Stimulated activated CD8-positive, alpha-beta memory T cell treated with anti-CD3 and anti-CD28 coated beads, Interleukin-7, amount 100 ng/mL, for 4 hours (primary cell): Measurements from ENCODE around the gene ZNF883.

Source experiments
- DNase-seq, 2 donors: peaks; one replicate each; pipeline ENCODE4 v3.0.0-alpha.2; 2020; ENCODE audit warnings: low read depth in 2 of 2

The ZNF883 gene

GRCh38 chr9:112917987-112918362 is 94.0 kb downstream of the ZNF883 start:
- no peak for DNase-seq

GRCh38 chr9:112917047-112917986 is 94.7 kb downstream of the ZNF883 start:
- DNase-seq, result no peak

GRCh38 chr9:112914524-112914923 is 97.5 kb downstream of the ZNF883 start:
- DNase-seq, result no peak

GRCh38 chr9:112913326-112913725 is 98.7 kb downstream of the ZNF883 start:
- DNase-seq, result no peak

GRCh38 chr9:112912636-112913035 is 99.4 kb downstream of the ZNF883 start:
- DNase-seq, result no peak

- no peak for DNase-seq
Observed at GRCh38 chr9:112911736-112912135, 100.3 kb downstream of the ZNF883 start.
